CD4-positive, alpha-beta T cell treated with Interleukin-17A for 4 hours (primary cell): ENCODE data around the gene OPN4.
"Not testable (repeated sequence)": the region's sequence is repeated elsewhere in the genome, so short reads cannot be mapped to it uniquely, and the experiment has no call there.

Experiments used
- DNase-seq: peaks from one replicate; pipeline ENCODE4 v3.0.0-alpha.2; 2020; ENCODE audit warnings: mixed read lengths

The OPN4 gene, protein sequence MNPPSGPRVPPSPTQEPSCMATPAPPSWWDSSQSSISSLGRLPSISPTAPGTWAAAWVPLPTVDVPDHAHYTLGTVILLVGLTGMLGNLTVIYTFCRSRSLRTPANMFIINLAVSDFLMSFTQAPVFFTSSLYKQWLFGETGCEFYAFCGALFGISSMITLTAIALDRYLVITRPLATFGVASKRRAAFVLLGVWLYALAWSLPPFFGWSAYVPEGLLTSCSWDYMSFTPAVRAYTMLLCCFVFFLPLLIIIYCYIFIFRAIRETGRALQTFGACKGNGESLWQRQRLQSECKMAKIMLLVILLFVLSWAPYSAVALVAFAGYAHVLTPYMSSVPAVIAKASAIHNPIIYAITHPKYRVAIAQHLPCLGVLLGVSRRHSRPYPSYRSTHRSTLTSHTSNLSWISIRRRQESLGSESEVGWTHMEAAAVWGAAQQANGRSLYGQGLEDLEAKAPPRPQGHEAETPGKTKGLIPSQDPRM

GRCh38 chr10:86654411-86655172 is at the start of gene OPN4:
OPN4 (plus strand) TSS chr10:86654547; CDS start chr10:86654784, 237 bp downstream.
- no peak for DNase-seq

DNA sequence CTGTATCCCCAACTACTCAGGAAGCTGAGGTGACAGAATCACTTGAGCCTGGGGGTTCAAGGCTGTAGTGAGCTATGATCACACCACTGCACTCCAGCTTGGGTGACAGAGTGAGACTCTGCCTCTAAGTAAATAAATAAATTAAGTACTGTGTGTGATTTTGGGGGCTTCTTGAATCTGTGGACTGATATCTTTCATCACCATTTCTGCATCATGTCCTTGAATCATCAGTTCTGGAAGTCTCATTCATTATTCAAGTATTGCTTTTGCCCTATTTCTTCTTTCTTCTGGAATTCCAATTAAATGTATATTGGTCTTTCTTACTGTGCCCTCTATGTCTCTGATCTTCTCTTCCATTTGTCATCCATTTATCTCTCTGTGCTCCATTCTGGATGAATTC is 46.7 kb upstream of the OPN4 start:
- DNase-seq, result no peak

DNA sequence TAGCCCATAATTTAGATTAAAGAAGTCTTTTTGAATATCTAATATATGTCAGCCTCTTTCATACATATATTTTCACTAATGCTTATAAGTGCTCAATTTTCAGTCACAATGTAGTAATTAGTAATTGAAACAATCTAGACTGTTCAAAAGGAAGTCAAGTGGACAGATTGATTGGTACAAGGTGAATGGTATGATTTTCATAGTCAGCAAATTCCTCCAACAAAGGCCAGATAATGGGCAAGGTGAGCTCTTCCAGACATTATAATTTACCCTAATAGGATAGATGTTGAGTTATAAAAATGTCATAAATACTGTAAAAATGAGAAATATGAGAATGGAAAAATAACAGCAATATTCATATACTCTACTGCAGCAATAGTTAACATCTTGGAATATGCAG is 44.4 kb upstream of the OPN4 start:
- DNase-seq, result no peak

DNA sequence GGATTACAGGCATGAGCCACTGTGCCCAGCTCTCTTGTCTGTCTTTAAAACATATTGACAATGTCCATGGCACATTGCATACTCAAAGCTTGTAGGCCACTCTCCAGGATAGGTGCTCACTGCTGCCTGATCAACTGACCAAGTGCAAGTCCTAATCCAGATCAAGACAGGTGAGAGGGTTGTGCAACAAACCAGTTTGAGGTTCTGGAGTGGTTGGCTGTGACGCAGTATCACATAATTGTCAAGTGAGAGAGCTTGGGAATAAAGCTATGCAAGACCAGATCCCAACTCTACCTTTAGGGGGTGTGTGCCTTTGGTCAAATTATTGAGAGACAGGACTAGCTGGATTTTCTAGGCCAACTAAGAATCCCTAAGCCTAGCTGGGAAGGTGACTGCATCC is 43.0 kb upstream of the OPN4 start:
- no peak for DNase-seq

GRCh38 chr10:86613096-86613495 is 41.3 kb upstream of the OPN4 start:
- DNase-seq, result no peak

GRCh38 chr10:86613905-86614304 is 40.4 kb upstream of the OPN4 start:
- DNase-seq, result no peak

DNA sequence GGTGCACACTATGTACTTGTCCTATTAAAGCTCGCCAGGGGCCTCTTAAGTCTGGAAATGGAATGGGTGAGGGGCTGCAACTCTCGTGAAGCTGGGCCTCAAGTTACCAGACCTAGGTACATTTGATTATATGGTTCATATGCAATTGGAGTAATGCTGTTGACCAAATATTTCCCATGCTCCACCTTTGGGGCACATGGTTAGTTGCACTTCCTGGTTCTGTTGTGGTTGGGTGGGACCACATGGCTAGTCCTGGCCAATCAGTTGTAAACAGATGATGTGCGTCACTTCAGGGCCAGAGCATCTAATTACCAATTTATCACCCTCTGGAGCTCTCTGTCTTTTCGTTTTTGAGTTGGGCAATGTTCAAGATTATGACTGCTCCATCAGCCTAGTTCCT is 39.5 kb upstream of the OPN4 start:
- no peak for DNase-seq

DNA sequence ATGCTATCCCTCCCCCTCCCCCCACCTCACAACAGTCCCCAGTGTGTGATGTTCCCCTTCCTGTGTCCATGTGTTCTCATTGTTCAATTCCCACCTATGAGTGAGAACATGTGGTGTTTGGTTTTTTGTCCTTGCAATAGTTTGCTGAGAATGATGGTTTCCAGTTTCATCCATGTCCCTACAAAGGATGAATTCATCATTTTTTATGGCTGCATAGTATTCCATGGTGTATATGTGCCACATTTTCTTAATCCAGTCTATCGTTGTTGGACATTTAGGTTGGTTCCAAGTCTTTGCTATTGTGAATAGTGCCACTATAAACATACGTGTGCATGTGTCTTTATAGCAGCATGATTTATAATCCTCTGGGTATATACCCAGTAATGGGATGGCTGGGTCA is 37.1 kb upstream of the OPN4 start:
- DNase-seq, result not testable (repeated sequence)

DNA sequence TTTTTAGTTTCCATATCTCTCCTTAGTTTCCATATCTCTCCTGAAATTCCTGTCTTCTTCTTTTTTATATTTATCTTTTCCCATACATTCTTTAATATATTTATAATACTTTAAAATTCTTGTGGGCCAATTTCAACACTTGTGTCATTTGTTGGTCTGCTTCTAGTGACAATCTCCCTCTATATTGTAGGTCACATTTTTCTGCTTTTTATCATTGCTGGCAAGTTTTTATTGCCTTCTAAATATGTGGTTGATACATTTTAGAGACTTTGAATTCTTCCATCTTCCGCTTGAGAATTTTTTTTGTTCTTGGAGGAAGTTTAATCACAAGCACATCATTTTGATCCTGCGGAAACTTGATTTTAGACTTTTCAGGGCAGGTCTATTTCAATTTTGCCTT is 26.0 kb upstream of the OPN4 start:
- DNase-seq, result no peak

DNA sequence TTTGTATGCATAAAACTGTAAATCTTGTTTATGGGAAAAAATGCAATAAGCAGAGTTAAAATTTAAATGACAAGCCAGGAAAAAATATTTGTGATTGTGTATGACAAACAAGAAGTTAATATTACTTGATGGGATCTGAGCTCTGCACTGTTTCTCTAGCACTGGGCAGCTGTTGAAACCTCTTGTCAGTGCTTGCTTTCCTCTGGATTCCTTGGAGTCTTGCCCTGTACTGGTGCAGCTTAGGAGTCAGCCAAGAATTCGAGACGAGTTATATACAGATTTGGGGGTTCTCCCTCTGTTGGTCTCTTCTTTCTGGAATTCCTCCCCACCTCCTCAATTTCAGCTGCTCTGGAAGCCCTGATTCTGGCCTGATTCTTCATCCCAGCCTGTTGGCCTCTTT is 24.3 kb upstream of the OPN4 start:
- no peak for DNase-seq

DNA sequence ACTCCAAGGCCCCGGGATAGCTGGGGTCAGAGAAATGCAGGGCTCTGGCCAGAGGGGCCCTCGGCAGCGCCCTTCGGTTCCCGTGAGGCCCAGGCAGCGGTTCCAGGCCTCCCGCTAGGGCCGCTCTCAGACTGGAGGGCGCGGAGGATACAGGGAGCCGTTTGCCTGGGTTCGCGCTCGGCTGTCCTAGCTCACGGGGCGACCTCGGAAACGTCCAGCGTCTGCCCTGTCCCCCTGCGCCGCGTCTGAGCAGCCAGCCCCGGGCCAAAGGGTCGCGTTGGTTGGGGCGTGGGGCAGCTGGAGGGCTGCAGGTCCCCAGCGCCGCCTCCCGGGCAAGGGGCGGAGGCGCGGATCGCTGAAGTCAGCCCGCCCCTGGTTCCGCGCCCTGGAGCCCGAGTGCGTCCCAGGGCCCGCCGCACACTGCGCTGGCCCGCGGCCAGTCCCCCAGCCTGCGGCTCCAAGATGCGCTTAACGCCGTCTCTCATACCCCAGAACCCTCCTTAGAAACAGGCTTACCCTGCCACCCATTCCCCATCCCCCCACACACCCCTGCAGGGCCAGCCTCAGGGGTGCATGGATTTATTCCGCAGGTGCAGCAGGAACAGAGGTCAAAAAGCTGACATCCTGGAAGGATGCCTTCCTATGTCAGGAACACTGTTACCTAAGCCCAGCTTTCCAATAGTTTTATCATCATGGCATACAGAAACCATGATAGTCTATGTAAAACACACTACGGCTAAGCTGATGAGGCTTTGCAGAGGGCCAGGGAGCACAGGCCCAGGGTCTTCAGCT is 22.1 kb upstream of the OPN4 start:
- no peak for DNase-seq

GRCh38 chr10:86632951-86633350 is 21.4 kb upstream of the OPN4 start:
- DNase-seq, result no peak

GRCh38 chr10:86635402-86635801 is 18.9 kb upstream of the OPN4 start:
- no peak for DNase-seq

GRCh38 chr10:86636311-86636710 is 18.0 kb upstream of the OPN4 start:
- no peak for DNase-seq

DNA sequence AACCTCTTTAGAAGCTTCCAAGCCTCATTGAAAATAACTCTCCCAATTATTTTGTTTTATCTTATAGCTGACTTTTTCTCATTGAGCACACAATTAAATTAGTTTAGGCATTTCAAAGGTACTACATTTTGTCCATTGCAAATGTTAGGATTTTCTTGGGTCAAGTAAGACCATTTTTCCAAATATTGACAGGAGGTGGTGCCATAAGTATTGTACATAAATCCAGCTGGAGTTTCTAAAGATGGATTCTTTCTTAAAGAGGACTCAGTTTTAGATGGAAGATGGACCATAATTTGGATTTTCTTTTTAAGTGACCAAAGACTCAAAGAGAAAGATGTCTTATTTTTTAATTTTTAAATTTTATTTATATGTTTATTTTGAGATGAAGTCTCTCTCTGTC is 12.3 kb upstream of the OPN4 start:
- no peak for DNase-seq

DNA sequence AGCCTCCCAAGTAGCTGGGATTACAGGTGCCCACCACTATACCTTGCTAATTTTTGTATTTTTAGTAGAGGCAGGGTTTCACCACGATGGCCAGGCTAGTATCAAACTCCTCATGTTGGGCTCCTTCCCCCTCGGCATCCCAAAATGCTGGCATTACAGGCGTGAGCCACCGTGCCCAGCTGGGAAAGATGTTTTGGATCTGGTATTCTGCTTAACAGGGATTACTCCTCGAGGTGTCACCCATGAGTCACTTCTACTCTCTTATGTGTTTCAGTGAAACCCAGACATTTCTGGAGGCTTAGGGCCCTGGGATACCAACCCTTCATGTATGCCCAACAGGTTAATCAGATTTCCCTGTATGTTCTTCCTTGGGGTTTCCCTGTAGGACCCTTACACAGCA is 11.8 kb upstream of the OPN4 start:
- no peak for DNase-seq

DNA sequence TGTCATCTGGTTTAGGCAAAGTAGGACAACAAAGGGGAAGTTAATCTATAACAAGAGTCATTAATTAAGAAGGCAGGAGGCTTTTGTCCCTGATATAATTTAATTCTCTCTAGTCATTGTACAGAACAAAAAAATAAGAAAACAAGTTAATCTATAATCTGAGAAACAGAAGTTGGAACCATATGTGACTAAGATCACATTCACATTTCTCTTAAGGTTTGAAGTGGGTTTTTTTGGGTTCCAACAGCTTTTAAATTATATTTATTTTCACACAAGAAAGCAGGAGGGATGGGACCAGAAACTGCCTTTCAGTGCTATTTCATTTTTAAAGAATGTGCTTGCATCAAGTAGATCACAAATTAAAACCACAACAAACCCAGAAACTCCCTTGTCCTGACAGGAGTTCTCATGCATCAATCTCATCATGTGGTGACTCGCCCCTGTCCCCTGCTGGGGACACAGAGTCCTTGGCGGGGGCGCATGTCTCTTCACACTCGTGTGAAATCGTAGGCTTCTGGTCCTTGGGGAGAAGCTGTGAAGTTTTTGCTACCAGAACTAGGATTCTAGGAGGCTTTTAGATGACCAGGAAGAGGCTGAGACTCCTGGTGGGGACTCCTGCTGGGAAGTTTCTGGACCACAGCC is 10.1 kb upstream of the OPN4 start:
- DNase-seq, result no peak

DNA sequence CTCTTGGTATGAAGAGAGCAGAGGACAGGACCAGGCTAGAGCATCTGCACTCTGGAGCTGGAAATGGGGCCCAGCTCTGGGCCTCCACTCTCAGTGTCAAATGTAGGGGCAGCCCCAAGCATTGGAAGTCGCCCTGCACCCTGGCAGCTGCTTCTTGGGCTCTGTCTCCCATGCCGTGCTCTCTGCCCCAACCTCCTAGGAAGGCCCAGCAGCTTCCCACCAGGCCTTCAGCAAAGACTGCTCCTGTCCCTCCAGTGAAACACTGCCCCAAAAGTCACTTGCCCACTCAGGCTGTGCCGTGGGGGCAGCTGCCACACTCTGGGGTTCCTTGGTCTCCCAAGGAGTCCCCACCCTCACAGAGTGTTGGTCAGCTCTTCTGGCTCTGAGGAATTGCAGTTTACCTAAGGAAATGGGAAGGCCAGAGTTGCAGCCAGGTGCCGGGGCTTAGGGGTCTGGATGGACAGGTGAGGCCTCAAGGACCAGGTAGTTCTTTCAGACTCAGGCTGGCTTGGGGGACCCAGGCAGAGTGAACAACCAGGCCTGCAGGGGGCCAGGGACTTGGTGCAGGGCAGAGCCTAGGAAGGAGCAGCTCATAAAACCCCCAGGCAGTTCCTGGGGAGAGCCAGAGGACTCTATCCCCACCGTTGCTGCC is 9.4 kb upstream of the OPN4 start:
- no peak for DNase-seq

GRCh38 chr10:86645621-86646165 is 8.7 kb upstream of the OPN4 start:
- DNase-seq, result not testable (repeated sequence)

DNA sequence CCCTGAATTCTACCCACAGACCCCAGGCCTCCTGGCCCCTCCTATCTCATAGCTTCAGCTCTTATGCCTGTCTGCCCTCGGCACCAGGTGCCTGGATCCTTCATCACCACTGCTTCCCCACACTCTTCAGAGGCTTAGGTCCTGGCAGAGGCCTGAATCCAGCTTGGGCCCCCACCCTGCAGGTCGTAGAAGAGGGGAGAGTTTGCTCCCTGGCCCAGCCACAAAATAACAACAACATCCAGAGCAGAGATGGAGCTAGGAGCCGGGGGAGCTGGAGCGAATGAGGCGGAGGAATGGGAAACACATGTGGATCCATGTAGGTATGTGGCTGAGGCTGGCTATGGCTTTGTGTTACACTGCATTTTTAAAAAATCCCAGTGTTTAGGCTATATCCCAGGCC is 7.8 kb upstream of the OPN4 start:
- DNase-seq, result no peak

DNA sequence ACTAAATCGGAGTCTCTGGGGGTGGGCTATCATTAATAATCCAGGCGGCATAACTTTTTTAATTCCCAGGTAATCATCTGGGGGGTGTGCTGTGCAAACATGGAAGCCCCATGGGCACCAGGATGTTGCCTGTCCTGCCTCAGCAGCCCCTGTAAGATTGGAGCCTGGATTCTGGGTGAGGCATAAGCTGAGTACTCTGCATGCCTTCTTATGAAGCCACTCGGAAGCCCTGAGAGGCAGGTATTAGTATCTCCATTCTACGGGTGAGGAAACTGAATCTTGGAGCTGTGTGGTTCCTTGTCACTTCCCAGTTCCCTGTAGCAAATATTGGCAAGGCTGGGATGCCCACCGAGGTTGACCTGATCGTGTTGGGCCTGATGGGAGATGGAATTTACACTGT is 7.4 kb upstream of the OPN4 start:
- DNase-seq, result no peak
